Hepatocyte (in vitro differentiated cells): Measurements from ENCODE around the gene GRB14.

ENCODE experiments used
- EZH2 ChIP-seq: fragments of 200-600 bp; sonication (generic); IDR thresholded peaks from 2 replicates; pipeline ENCODE4 v1.6.1; 2016; ENCODE audit warnings: antibody characterized with exemption, mild to moderate bottlenecking, borderline replicate concordance
- TF ChIP-seq, protein P1 (sequence below): fragments of 200-600 bp; sonication (generic); IDR thresholded peaks from 2 replicates; pipeline ENCODE4 v1.5.1; 2016; ENCODE audit warnings: antibody characterized with exemption, mild to moderate bottlenecking; ENCODE audit not compliant: poor library complexity

DNA sequence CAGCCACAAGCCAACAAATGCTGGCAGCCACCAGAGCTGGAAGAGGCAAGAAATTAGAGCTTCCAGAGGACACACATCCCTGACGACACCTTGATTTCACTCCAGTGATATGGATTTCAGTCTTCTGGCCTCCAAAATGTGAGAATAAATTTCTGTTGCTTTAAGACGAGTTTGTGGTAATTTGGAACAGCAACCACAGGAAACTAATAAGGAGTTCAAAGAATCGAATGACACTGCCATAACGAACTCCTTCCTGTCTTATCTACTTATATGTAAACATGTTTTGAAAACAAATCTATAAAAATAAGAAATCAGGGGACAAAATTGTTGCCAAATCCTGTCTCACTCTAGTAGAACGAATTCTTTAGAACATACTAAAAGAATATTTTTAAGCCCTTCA, 75.8 kb downstream of the GRB14 start:
- TF ChIP-seq, protein P1, sequence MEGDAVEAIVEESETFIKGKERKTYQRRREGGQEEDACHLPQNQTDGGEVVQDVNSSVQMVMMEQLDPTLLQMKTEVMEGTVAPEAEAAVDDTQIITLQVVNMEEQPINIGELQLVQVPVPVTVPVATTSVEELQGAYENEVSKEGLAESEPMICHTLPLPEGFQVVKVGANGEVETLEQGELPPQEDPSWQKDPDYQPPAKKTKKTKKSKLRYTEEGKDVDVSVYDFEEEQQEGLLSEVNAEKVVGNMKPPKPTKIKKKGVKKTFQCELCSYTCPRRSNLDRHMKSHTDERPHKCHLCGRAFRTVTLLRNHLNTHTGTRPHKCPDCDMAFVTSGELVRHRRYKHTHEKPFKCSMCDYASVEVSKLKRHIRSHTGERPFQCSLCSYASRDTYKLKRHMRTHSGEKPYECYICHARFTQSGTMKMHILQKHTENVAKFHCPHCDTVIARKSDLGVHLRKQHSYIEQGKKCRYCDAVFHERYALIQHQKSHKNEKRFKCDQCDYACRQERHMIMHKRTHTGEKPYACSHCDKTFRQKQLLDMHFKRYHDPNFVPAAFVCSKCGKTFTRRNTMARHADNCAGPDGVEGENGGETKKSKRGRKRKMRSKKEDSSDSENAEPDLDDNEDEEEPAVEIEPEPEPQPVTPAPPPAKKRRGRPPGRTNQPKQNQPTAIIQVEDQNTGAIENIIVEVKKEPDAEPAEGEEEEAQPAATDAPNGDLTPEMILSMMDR: no peak
- TF ChIP-seq EZH2: no peak
